Subcutaneous adipose tissue (tissue), 4 donors: ENCODE results near the gene GALR2. TPM values are rescaled to one million over a fixed set of nuclear protein-coding genes. Genes with fewer than 3 reads are reported as not detected.

ENCODE experiments used
- CTCF ChIP-seq: fragments of 450-650 bp; IDR thresholded peaks from one replicate; pipeline ENCODE4 v1.5.1; 2016; ENCODE audit warnings: low read depth, mild to moderate bottlenecking, control low read depth, antibody characterized with exemption, moderate library complexity
- total RNA-seq, 4 donors: library from RNA; depleted of rRNA; stranded (reverse); fragments of >200 nt; gene quantifications; one replicate each; pipeline ENCODE4 v1.1.0, GENCODE V29; 2016

The GALR2 gene
- total RNA-seq, 4 donors from 2014 or later: not detected

GRCh38 chr17:76076146-76076764, 1.7 kb downstream of the GALR2 start:
- no peak for TF ChIP-seq CTCF

- no peak for TF ChIP-seq CTCF
These were observed 2.4 kb downstream of the GALR2 start for GRCh38 chr17:76076765-76077583.

GRCh38 chr17:76077584-76078110, 3.1 kb downstream of the GALR2 start:
- no peak for TF ChIP-seq CTCF

- TF ChIP-seq CTCF: no peak
These were observed 4.4 kb downstream of the GALR2 start, which contains the start of gene ZACN for GRCh38 chr17:76078860-76079534. ZACN (plus strand) TSS chr17:76079182; CDS start chr17:76079265, 83 bp downstream.

GRCh38 chr17:76079535-76079955, 5.0 kb downstream of the GALR2 start:
- TF ChIP-seq CTCF: no peak

GRCh38 chr17:76079956-76080767, 5.6 kb downstream of the GALR2 start:
- no peak for TF ChIP-seq CTCF
